Retina (tissue), 1 donor: ENCODE measurements around the gene TTLL10.

ENCODE experiments used
- DNase-seq: peaks from one replicate; pipeline ENCODE4 v3.0.0-alpha.2; 2016

TTLL10 gene

GRCh38 chr1:1225238-1225845, 51.7 kb downstream of the TTLL10 start:
- no peak for DNase-seq

DNA sequence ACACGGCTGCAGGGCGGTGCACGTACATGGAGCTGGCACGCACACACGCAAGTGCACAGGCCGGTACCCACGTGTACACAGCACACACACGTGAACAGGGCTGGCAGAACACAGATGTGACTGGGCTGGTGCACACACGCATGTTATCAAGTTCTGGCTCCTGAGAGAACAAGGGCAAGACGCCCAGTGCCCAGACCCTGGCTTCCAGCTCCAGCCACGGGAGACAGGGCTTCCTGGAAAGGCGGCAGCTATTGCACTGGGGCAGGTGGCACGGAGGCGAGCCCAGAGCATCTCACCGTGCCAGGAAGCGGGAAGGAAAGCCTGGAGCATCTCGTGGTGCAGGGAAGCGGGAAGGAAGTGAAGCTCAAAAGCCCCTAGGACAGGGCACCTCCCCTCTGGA, 52.2 kb downstream of the TTLL10 start:
- DNase-seq, result no peak

DNA sequence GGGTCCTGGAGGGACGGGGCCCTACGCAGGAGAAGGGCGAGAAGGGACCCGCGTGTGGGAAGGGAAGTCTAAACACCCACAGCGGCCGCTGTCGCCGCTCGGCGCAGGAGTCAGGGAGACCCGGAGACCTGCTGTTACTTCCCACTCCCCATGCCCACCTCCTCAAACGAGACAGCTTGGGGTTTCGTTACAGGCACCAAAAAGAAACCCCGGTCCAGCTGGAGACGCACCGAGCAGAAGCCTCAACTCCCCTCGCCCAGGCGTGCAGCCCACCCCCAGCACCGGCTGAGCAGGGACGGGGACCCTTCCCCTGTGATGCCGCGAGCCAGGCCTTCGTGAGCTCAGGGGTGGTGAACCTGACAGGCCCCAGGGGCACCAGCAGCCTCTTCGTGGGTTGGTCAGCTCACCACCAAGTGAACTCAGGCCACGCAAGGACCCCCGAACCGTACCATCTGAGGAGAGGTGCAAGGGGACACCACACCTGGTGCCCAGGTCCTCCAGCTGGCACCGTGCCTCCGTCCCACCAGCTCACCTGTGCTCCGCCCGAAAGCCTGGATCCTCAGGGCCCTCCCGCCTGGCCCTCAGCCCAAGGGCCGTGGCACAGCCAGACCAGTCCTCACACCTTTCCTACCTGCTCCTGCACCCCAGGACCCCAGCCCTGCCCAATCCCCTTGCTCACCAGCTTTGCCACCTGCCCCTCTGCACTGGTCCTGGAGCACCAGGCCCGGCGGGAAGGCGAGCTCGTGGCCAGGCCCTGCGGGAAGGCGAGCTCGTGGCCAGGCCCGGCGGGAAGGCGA, 53.1 kb downstream of the TTLL10 start:
- DNase-seq, result no peak

DNA sequence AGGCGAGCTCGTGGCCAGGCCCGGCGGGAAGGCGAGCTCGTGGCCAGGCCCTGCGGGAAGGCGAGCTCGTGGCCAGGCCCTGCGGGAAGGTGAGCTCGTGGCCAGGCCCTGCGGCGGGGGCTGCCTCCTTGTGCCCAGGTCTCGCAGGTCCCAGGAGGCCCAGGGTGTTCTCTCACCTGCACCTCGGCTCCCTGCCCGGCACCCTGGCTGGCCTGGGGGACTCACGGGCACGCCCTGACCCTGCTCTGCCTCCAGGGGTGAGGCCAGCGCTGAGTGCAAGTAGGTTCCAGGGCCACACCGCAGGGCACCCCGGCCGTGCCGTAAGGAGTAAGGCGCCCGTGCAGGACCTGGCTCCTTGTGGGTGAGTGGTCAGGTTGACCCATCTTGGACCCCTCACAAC, 53.7 kb downstream of the TTLL10 start:
- no peak for DNase-seq

DNA sequence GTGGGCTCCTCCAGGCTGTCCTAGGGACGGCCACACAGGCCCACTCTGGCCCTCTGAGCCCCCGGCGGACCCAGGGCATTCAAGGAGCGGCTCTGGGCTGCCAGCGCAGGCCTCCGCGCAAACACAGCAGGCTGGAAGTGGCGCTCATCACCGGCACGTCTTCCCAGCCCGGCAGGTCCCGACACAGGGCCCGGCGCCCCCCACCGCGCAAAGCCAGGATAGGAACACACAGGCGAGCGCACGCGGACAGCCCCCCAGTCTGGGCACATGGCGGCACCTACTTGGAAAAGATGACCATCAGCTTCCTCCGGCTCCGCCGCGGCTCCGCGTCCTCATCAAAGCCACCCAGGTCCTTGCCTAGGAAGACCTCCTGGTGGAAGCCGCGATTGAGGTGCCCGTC, 54.5 kb downstream of the TTLL10 start:
- no peak for DNase-seq

- DNase-seq, result no peak
Measured at GRCh38 chr1:1228596-1229321, 55.1 kb downstream of the TTLL10 start.

GRCh38 chr1:1229770-1230169, 56.1 kb downstream of the TTLL10 start:
- no peak for DNase-seq

GRCh38 chr1:1230656-1231399, 57.1 kb downstream of the TTLL10 start:
- DNase-seq, result peak; percentile 49

DNA sequence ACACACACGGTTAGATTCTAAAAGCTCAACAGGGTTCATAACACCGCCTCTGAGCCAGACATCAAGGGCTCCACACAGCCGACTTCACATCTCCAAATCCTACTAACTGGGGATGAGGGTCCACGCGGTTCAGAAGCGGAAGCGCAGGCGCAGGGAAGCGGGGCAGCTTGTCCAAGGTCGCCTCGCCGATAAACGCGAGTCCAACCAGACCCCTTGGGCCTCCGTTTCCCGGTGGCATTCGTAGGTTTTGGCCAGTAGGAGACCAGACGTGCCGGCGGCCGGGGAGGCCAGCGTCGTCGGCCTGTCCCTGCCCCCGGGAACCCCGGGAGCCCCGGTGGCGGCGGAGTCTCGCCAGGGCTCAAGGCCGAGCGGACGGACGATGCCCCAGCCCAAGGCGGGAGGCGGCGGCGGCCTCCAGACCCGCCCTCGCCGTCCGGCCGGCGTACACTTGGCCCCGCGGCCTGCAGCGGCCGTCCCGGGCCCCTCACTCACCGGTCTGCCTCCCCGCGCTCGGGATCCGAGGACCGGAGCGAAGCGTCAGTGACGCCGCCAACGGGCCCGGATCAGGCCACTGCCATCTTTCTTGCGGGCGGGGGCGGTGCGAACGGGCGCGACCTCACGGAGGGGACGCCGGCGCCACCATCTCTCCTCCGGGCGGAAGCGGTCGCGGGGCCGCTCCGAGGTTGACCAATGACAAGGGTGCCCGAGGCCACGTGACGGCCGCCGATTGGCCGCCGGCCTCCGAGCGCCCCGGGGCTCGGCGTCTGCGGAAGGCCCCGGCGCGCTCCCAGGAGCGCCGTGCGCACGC, 57.9 kb downstream of the TTLL10 start, which contains the start of gene SDF4:
SDF4 (minus strand) TSS at position 602 of the 808 bp plus-strand sequence. CDS start 3,229 bp downstream, outside the sequence.
- peak; percentile 96 for DNase-seq

- no peak for DNase-seq
Measured at GRCh38 chr1:1232208-1232795, 58.6 kb downstream of the TTLL10 start, which contains the start of gene B3GALT6. Gene B3GALT6, plus strand, starts transcription at chr1:1232237. Its CDS starts 42 bp downstream, at chr1:1232279.

GRCh38 chr1:1232796-1233566, 59.3 kb downstream of the TTLL10 start:
- DNase-seq, result no peak

DNA sequence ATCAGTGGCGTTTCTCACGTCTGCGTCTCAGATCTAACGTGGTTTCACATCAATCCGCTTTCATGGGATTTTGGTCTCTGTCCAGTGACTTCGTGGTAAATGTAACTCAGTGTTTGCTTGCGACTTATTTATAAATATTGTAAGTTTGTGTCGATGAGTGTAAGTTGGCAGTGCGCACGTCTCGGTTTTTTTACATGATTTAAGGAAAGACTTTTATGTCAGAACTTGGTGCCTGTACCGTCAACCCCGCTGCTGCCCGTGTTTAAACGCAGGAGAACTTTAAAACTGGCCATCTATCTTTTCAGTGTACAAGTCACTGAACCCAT, 59.9 kb downstream of the TTLL10 start:
- DNase-seq, result no peak

- no peak for DNase-seq
Measured at GRCh38 chr1:1234180-1234808, 60.6 kb downstream of the TTLL10 start.

DNA sequence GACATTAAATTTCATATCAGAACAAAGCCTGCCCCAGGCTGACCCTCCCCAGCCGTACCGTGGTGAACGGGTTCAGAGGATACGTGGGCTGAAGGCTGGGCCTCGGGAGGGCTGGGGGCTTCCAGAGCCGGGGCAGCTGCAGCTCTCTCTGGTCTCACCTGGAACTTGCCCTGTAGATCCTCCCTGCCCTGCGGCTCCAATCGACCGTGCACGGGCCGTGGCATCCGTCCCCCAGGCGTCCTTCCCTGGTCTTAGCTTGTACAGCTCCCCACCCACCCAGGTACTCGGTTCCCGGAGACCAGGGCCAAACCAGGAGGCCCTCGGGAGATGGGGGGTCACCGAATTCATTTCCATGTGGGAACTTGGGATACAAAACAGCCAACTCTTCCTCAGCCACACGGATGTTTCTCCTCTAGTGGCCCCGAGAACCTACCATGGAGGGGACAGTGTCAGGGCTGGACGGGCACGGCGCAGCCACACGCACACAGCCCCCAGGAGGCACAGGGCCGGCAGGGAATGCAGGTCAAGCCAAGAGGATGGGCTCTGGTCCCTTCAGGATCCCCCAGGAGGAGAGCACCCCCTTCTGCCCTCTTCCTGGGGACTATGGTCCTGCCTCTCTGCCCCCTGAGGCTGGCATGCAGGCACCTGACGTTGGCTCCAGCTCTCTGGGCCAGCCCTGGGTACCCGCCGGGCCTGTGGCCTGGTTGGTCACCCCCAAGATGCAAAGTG, 61.5 kb downstream of the TTLL10 start:
- DNase-seq, result no peak

- no peak for DNase-seq
Measured at GRCh38 chr1:1236176-1236763, 62.6 kb downstream of the TTLL10 start.

DNA sequence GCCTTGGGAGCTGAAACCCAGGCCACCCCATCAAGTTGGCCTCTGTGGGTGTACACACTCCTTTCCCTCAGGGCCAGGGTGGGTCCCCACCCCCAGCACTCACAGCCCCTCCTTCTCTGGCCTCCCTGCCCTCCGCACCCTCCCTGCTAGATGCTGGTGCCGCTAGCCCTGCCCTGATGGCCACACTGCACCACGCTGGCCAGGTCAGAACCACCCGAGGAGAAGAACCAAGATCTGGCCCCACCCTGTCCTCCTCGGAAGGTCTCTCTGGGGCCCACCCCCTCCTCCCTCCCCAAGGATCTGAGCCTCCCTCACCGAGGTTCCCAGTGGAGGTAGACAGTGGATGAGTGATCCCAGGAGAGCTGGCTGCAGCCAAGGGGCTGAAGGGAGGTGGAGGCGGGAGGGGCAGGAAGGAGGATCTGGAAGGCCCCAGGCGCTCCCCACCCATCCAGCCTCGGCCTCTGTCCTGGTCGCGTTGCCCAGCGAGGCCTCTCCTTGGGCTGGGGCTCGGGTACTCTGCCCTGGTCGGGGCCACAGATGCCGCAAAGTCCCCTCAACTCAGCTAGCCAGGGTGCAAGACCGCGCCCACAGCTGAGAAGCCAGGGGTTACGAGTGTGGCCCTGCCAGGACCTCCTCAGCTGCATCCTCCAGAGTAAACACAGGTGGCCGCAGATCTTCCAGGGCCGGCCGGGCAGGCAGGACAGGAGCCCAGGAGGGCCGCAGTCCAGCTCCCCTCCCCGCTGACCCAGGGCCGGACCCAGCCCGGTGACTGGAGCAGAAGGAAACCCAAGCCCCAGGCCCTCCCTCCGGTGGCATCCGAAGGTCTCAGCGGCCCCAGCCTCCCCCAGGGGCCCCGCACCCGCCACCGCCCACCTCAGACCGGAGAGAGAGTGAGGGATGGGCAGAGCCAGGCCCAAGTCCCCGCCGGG, 63.5 kb downstream of the TTLL10 start:
- no peak for DNase-seq

- DNase-seq, result peak; percentile 63
Measured at GRCh38 chr1:1237874-1238701, 64.4 kb downstream of the TTLL10 start.
